ENCODE data around the gene DTX1. TPM values are rescaled to one million over a fixed set of nuclear protein-coding genes. Genes with fewer than 3 reads are reported as not detected.

Gene DTX1
- total RNA-seq, 1 donor from 2014 or later = 2.9 TPM

- no peak for DNase-seq (ENCODE audit: low spot score)
Observed at GRCh38 chr12:113070117-113070906, 13.8 kb downstream of the DTX1 start.

GRCh38 chr12:113071135-113072112 is 14.9 kb downstream of the DTX1 start:
- DNase-seq (ENCODE audit: low spot score) = no peak

- DNase-seq (ENCODE audit: low spot score) = no peak
Observed at GRCh38 chr12:113072136-113072535, 15.6 kb downstream of the DTX1 start.

GRCh38 chr12:113073586-113073985 is 17.1 kb downstream of the DTX1 start:
- no peak for DNase-seq (ENCODE audit: low spot score)

- no peak for DNase-seq (ENCODE audit: low spot score)
Observed at GRCh38 chr12:113075137-113075683, 18.7 kb downstream of the DTX1 start.

GRCh38 chr12:113077057-113077858 is 20.7 kb downstream of the DTX1 start:
- no peak for DNase-seq (ENCODE audit: low spot score)

GRCh38 chr12:113077859-113078255 is 21.3 kb downstream of the DTX1 start:
- DNase-seq (ENCODE audit: low spot score) = no peak

- no peak for DNase-seq (ENCODE audit: low spot score)
Observed at GRCh38 chr12:113081873-113082272, 25.3 kb downstream of the DTX1 start.

- DNase-seq (ENCODE audit: low spot score) = no peak
Observed at GRCh38 chr12:113082486-113083148, 26.1 kb downstream of the DTX1 start.

- no peak for DNase-seq (ENCODE audit: low spot score)
Observed at GRCh38 chr12:113083863-113084435, 27.4 kb downstream of the DTX1 start.

GRCh38 chr12:113086249-113087164 is 30.0 kb downstream of the DTX1 start:
- DNase-seq (ENCODE audit: low spot score) = no peak

- no peak for DNase-seq (ENCODE audit: low spot score)
Observed at GRCh38 chr12:113087193-113087592, 30.7 kb downstream of the DTX1 start.

- no peak for DNase-seq (ENCODE audit: low spot score)
Observed at GRCh38 chr12:113088037-113088436, 31.5 kb downstream of the DTX1 start.

GRCh38 chr12:113088971-113089756 is 32.6 kb downstream of the DTX1 start:
- DNase-seq (ENCODE audit: low spot score) = no peak

GRCh38 chr12:113089839-113090238 is 33.3 kb downstream of the DTX1 start:
- no peak for DNase-seq (ENCODE audit: low spot score)

GRCh38 chr12:113090740-113091139 is 34.2 kb downstream of the DTX1 start:
- no peak for DNase-seq (ENCODE audit: low spot score)

GRCh38 chr12:113091506-113091905 is 35.0 kb downstream of the DTX1 start:
- DNase-seq (ENCODE audit: low spot score) = no peak

- DNase-seq (ENCODE audit: low spot score) = no peak
Observed at GRCh38 chr12:113092607-113093408, 36.3 kb downstream of the DTX1 start.

Data from umbilical cord (tissue), 2 donors.